Measurements from ENCODE around the gene MFSD6.
"Not testable (repeated sequence)": the region's sequence is repeated elsewhere in the genome, so short reads cannot be mapped to it uniquely, and the experiment has no call there.

Gene MFSD6

GRCh38 chr2:190415251-190415650 is 7.1 kb downstream of the MFSD6 start:
- no peaks in the 10 kb centered on the region for H3K36me3 ChIP-seq (ENCODE audit: control insufficient read depth, insufficient read depth, low read length)
- no peak overlapping the region for H3K27ac ChIP-seq (ENCODE audit: insufficient read depth, low read depth, low read length, poor library complexity, severe bottlenecking)
- H3K9me3 ChIP-seq (ENCODE audit: control insufficient read depth, low read length) = no peaks in the 10 kb centered on the region
- 89 to 99% methylated on average over 4 of the region's 4 CpGs for WGBS, 2 experiments
- H3K4me3 ChIP-seq (ENCODE audit: insufficient read depth, low read depth, low read length) = no peak overlapping the region
- H3K4me1 ChIP-seq (ENCODE audit: control insufficient read depth, insufficient read depth, low read length) = no peaks in the 10 kb centered on the region
- peaks cover 5% of the 10 kb centered on the region for H3K27me3 ChIP-seq (ENCODE audit: control insufficient read depth, insufficient read depth, low read length, poor library complexity, severe bottlenecking)

DNA sequence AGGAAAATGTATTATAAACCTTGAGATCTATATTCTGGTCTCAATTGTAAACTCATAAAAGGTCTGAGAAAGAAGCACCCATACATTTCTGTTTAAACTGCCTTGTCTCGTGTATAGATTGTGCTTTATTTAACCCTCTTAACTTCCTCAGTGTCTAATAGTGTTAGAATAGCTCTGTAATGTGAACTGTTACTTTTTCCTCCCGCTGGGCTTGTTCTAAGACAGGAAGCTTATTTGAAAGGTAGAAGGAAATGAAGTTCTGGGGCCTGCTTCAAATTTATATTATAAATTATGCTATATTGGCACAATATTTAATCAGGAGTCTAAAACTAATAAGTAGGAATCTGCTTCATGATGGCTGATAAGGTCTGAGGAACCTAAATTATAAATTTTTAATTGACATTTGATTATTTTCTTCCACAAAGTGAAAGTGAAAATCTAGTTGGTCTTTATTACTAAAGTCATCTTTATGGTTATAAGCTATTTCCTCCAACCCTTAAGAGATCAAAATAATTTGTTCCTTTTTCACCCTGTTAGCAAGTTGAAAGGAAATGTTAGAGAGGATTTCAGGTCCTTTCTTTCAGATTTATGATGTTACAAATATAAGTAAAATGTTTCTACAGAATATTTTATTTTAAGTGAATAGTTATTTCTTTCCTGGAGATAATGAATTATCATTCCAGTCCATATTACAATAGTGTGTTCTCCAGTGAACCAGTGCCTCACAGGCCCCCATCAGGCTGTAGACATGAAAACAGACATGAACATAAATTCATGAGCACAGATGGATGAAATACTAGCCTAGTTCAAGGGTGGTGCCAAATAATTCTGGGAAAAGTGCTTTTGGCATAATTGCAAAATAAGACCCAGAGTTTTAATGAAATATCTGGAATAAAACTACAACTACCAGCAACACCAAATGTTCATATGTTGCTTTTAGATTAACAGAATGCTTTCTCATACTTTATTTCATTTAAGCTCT is 7.9 kb downstream of the MFSD6 start:
- Histone ChIP-seq H3K4me1 (ENCODE audit: control insufficient read depth, insufficient read depth, low read length) (no peaks in the 10 kb centered on the region), H3K4me3 (ENCODE audit: insufficient read depth, low read depth, low read length) (no peak overlapping the region), H3K9me3 (ENCODE audit: control insufficient read depth, low read length) (no peaks in the 10 kb centered on the region), H3K27ac (ENCODE audit: insufficient read depth, low read depth, low read length, poor library complexity, severe bottlenecking) (no peak overlapping the region), H3K27me3 (ENCODE audit: control insufficient read depth, insufficient read depth, low read length, poor library complexity, severe bottlenecking) (no peaks in the 10 kb centered on the region), H3K36me3 (ENCODE audit: control insufficient read depth, insufficient read depth, low read length) (no peaks in the 10 kb centered on the region)
- 80 to 89% methylated on average over 1 to 2 of the region's 2 CpGs for WGBS, 2 experiments

DNA sequence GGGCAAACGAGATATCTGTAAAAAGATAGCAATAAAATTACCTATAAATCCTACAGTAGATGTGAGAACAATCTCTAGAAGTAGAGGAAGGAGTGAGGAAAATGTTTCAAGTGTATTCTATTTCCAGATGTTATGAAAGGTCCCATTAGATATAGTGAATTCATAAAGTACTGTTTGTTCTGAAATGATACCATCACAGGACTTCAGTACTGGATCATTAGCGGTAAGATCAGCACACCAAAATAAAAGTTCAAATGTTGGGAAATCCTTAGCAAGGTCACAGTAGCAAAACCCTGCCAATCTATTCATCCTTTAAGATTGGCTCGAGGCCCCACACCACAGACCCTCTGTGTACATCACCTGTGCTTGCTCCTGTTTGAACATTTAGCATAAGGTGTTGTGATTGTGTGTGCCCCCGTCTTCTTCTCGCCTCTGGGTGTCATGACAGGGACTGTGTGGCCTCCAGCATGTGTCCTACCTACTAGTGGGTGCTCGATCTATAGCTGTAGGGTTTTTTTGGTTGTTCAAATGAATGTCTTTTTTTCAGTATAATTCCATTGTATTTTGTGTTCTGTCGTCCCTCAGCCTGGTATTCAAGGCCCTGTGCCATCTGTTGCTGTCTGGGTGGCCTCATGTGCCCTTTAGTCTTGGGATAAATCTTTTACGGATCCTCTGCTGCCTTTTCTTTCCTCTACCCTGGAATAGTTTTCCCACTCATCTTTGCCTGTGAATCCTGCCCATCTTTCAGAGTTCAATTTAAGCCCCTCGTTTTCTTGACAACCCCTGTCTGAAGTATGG is 9.1 kb downstream of the MFSD6 start:
- no peaks in the 10 kb centered on the region for H3K27me3 ChIP-seq (ENCODE audit: control insufficient read depth, insufficient read depth, low read length, poor library complexity, severe bottlenecking)
- no peak overlapping the region for H3K27ac ChIP-seq (ENCODE audit: insufficient read depth, low read depth, low read length, poor library complexity, severe bottlenecking)
- H3K9me3 ChIP-seq (ENCODE audit: control insufficient read depth, low read length) = no peaks in the 10 kb centered on the region
- H3K36me3 ChIP-seq (ENCODE audit: control insufficient read depth, insufficient read depth, low read length) = no peaks in the 10 kb centered on the region
- H3K4me1 ChIP-seq (ENCODE audit: control insufficient read depth, insufficient read depth, low read length) = no peaks in the 10 kb centered on the region
- no peak overlapping the region for H3K4me3 ChIP-seq (ENCODE audit: insufficient read depth, low read depth, low read length)
- WGBS, 2 experiments = 91 to 94% methylated on average over 8 of the region's 9 CpGs

DNA sequence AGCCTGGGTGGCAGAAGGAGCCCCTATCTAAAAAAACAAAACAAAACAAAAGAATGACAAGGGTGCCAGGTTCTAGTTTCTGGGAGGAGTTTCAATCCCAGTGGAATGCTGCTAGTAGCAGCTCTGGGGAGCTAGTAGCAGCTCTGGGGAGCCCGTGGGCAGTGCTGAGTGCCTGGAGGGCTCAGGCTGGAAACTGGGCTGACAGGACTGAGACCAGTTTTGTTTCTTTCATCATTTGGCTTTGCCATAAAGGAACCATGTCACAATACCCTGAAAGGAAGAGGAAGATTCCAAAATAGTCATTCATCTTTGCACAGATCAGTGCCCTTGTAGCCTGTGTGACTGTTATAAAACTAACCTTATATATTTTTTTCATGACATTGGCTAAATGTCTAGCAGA is 10.6 kb downstream of the MFSD6 start:
- H3K27me3 ChIP-seq (ENCODE audit: control insufficient read depth, insufficient read depth, low read length, poor library complexity, severe bottlenecking) = no peaks in the 10 kb centered on the region
- H3K4me3 ChIP-seq (ENCODE audit: insufficient read depth, low read depth, low read length) = no peak overlapping the region
- no peak overlapping the region for H3K27ac ChIP-seq (ENCODE audit: insufficient read depth, low read depth, low read length, poor library complexity, severe bottlenecking)
- H3K9me3 ChIP-seq (ENCODE audit: control insufficient read depth, low read length) = no peaks in the 10 kb centered on the region
- 80 to 84% methylated on average over 1 of the region's 1 CpG for WGBS, 2 experiments
- H3K36me3 ChIP-seq (ENCODE audit: control insufficient read depth, insufficient read depth, low read length) = no peaks in the 10 kb centered on the region
- no peaks in the 10 kb centered on the region for H3K4me1 ChIP-seq (ENCODE audit: control insufficient read depth, insufficient read depth, low read length)

GRCh38 chr2:190420801-190421200 is 12.6 kb downstream of the MFSD6 start:
- Histone ChIP-seq H3K36me3 (ENCODE audit: control insufficient read depth, insufficient read depth, low read length) (no peaks in the 10 kb centered on the region), H3K9me3 (ENCODE audit: control insufficient read depth, low read length) (no peaks in the 10 kb centered on the region), H3K4me3 (ENCODE audit: insufficient read depth, low read depth, low read length) (no peak overlapping the region), H3K4me1 (ENCODE audit: control insufficient read depth, insufficient read depth, low read length) (no peaks in the 10 kb centered on the region), H3K27ac (ENCODE audit: insufficient read depth, low read depth, low read length, poor library complexity, severe bottlenecking) (no peak overlapping the region), H3K27me3 (ENCODE audit: control insufficient read depth, insufficient read depth, low read length, poor library complexity, severe bottlenecking) (no peaks in the 10 kb centered on the region)
- no CpG with 5 or more reads among the region's 1 CpG for WGBS, 2 experiments

- Histone ChIP-seq H3K27ac (ENCODE audit: insufficient read depth, low read depth, low read length, poor library complexity, severe bottlenecking) (no peak overlapping the region), H3K4me3 (ENCODE audit: insufficient read depth, low read depth, low read length) (no peak overlapping the region), H3K36me3 (ENCODE audit: control insufficient read depth, insufficient read depth, low read length) (no peaks in the 10 kb centered on the region), H3K27me3 (ENCODE audit: control insufficient read depth, insufficient read depth, low read length, poor library complexity, severe bottlenecking) (no peaks in the 10 kb centered on the region), H3K9me3 (ENCODE audit: control insufficient read depth, low read length) (no peaks in the 10 kb centered on the region), H3K4me1 (ENCODE audit: control insufficient read depth, insufficient read depth, low read length) (no peaks in the 10 kb centered on the region)
- WGBS, 2 experiments = 60 to 80% methylated on average over 1 of the region's 1 CpG
These were observed 17.2 kb downstream of the MFSD6 start for GRCh38 chr2:190425221-190425866.

DNA sequence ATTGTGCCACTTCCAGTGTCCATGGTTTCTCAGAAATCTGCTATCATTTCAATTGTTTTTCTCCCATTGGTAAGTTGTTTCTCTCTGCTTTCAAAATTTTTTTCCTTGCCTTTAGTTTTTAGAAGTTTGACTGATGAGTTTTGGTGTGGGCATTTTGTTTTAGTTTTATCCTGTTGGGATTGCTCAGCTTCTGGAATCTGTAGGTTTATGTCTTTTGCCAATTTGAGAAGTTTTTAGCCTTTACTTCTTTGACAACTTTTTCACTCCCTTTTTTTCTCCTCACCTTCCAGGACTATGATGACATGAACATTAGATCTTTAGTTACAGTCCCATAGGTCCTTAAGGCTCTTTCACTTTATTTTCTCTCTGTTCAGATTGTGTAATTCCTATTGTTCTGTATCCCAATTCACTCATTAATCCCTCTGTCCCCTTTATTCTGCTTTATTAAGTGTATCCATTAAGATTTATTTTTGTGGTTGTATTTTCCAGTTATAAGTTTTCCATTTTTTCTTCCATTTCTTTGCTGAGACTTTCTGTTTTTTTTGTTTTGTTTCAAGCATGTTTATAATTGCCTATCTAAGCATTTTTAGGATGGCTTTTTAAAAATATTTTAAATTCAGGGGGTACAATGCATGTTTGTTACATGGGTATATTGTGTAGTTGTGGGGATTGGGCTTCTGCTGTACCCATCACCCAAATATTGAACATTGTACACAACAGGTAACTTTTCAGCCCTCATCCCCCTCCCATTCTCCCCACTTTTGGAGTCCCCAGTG is 17.9 kb downstream of the MFSD6 start:
- no peaks in the 10 kb centered on the region for H3K9me3 ChIP-seq (ENCODE audit: control insufficient read depth, low read length)
- no peak overlapping the region for H3K4me3 ChIP-seq (ENCODE audit: insufficient read depth, low read depth, low read length)
- H3K27me3 ChIP-seq (ENCODE audit: control insufficient read depth, insufficient read depth, low read length, poor library complexity, severe bottlenecking) = no peaks in the 10 kb centered on the region
- no peak overlapping the region for H3K27ac ChIP-seq (ENCODE audit: insufficient read depth, low read depth, low read length, poor library complexity, severe bottlenecking)
- no peaks in the 10 kb centered on the region for H3K36me3 ChIP-seq (ENCODE audit: control insufficient read depth, insufficient read depth, low read length)
- no peaks in the 10 kb centered on the region for H3K4me1 ChIP-seq (ENCODE audit: control insufficient read depth, insufficient read depth, low read length)

GRCh38 chr2:190430866-190431265 is 22.7 kb downstream of the MFSD6 start:
- 94 to 98% methylated on average over 25 to 26 of the region's 26 CpGs for WGBS, 2 experiments

DNA sequence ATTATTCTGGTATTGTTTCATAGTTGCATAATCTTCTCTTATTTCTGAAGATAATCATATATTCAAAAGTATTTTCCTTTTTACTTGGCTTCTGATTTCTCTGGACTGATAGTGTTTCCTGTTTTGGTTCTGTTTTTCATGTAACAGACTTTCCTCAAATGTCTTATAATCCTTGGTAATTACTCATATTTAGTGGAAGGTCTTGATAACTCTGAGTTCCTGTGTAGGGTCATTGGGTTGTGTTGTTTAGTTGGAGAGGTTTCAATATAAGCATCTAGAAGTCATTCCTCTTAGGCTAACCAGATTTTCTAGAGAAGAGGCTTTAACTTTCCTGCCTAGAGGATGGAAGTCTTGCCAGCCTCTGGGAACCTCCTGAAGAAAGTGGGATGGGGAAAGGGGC is 23.8 kb downstream of the MFSD6 start:
- H3K9me3 ChIP-seq (ENCODE audit: control insufficient read depth, low read length) = no peaks in the 10 kb centered on the region
- H3K36me3 ChIP-seq (ENCODE audit: control insufficient read depth, insufficient read depth, low read length) = no peaks in the 10 kb centered on the region
- no peaks in the 10 kb centered on the region for H3K4me1 ChIP-seq (ENCODE audit: control insufficient read depth, insufficient read depth, low read length)
- no peak overlapping the region for H3K27ac ChIP-seq (ENCODE audit: insufficient read depth, low read depth, low read length, poor library complexity, severe bottlenecking)
- no peaks in the 10 kb centered on the region for H3K27me3 ChIP-seq (ENCODE audit: control insufficient read depth, insufficient read depth, low read length, poor library complexity, severe bottlenecking)
- no peak overlapping the region for H3K4me3 ChIP-seq (ENCODE audit: insufficient read depth, low read depth, low read length)

More at GRCh38 chr2:190430866-190431265, 22.7 kb downstream of the MFSD6 start:
- H3K9me3 ChIP-seq (ENCODE audit: control insufficient read depth, low read length); H3K27me3 ChIP-seq (ENCODE audit: control insufficient read depth, insufficient read depth, low read length, poor library complexity, severe bottlenecking); H3K36me3 ChIP-seq (ENCODE audit: control insufficient read depth, insufficient read depth, low read length); H3K4me1 ChIP-seq (ENCODE audit: control insufficient read depth, insufficient read depth, low read length); H3K4me3 ChIP-seq (ENCODE audit: insufficient read depth, low read depth, low read length); H3K27ac ChIP-seq (ENCODE audit: insufficient read depth, low read depth, low read length, poor library complexity, severe bottlenecking): not testable (repeated sequence)
